VCaP (cell line): Measurements from ENCODE around the gene UNG.

Source experiments
- H3K27ac ChIP-seq: fragments of 450-650 bp; 2 replicates; pipeline ENCODE4 v1.5.1; 2017
- TF ChIP-seq, protein P1 (sequence below): fragments of 450-650 bp; conservative IDR thresholded peaks from 2 replicates; pipeline ENCODE4 v1.5.1; 2017; ENCODE audit warnings: mild to moderate bottlenecking, moderate library complexity

Gene UNG

GRCh38 chr12:109160433-109160832 lies 63.0 kb downstream of the UNG start:
- TF ChIP-seq, protein P1, sequence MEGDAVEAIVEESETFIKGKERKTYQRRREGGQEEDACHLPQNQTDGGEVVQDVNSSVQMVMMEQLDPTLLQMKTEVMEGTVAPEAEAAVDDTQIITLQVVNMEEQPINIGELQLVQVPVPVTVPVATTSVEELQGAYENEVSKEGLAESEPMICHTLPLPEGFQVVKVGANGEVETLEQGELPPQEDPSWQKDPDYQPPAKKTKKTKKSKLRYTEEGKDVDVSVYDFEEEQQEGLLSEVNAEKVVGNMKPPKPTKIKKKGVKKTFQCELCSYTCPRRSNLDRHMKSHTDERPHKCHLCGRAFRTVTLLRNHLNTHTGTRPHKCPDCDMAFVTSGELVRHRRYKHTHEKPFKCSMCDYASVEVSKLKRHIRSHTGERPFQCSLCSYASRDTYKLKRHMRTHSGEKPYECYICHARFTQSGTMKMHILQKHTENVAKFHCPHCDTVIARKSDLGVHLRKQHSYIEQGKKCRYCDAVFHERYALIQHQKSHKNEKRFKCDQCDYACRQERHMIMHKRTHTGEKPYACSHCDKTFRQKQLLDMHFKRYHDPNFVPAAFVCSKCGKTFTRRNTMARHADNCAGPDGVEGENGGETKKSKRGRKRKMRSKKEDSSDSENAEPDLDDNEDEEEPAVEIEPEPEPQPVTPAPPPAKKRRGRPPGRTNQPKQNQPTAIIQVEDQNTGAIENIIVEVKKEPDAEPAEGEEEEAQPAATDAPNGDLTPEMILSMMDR, result no peak
- no peak overlapping the region for H3K27ac ChIP-seq
